ENCODE measurements around the gene PAN3.
"Not testable (repeated sequence)": the region's sequence is repeated elsewhere in the genome, so short reads cannot be mapped to it uniquely, and the experiment has no call there.

The PAN3 gene

DNA sequence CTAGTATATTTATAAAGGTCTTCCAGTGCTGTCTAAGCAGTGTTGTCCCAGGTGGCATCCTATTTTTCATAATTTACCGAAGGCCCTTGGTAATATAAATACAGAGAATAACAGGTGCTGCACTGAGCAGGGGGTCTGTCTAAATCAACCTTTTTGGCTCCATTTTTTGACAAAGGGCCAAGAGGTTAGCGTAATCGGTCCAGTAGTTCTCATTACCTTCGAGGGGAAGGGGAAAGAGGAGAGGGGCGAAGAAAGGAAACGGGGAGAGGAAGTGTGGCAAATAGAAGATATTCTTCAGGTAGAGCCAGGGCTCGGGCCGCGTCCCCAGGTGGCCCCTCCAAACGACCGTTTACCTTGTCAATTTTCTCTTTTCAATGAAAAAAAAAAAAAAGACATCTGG, 749 bp upstream of the PAN3 start:
- no peak for DNase-seq

DNA sequence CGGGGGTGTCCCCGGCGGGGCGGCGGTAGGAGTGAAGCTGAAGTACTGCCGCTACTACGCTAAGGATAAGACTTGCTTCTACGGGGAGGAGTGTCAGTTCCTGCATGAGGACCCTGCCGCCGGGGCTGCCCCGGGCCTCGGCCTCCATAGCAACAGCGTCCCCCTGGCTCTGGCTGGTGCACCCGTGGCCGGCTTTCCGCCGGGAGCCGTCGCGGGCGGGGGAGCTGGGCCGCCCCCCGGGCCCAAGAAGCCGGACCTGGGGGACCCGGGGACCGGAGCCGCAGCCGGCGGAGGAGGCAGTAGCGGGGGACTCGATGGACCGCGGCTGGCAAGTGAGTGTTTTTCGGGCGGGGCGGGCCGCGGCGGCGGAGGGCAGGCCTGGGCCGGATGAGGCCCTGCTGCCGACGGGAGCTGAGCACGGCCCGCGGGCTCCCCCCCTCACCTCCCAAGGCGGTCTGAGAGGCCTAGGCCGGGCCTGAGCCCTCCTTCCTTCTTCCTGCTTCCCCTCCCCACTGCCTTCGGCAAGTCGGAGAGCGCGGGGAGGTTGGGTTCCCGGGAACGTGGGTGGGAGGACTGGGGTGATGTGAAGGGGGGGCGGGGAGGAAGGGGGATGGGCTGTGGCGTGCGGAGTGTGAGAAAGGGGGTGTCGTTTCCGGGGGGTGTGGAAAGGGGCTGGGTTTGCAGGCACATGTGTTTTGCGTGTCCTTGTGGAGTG, 568 bp downstream of the PAN3 start:
- DNase-seq = peak; percentile 83 to 97 (median 88)

DNA sequence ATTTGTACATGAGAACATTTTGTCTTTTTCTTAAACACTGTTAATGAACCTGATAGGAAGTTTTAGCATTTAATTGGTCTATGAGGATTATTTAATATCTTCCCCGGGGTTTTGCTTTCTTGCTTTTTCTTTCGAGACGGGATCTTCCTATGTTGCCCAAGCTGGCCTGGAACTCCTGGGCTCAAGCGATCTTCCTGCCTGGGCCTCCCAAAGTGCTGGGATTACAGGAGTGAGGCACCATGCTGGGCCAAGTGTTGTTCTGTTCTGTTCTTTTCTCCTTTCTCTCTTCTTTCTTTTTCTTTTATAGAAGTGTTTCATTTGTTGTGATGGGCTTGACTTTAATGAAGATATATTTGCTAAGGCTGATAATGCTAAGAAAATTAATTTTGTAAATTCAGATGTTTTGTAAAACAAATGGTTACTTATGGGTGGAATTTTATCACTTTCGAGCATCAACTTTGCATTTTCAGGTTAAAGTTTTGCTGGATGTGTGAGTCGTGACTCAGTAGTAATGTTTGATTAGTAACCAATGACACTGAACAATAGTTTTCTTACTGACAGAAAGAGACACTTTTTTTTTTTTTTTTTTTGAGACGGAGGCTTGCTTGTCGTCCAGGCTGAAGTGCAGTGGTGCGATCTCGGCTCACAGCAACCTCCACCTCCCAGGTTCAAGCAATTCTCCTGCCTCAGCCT, 2.2 kb downstream of the PAN3 start:
- no peak for DNase-seq

DNA sequence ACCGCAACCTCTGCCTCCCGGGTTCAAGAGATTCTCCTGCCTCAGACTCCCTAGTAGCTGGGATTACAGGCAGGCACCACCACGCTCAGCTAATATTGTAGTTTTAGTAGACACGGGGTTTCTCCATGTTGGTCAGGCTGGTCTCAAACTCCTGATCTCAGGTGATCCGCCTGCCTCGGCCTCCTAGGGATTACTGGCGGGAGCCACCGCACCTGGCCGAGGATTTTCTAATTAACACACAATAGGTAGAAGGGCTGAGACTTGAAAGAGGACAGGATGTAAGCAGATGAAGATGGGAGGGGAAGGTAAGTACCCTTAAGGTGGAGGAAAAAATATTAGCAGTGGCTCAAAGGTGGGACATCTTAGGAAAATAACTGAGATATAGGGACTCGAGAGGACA, 3.2 kb downstream of the PAN3 start:
- DNase-seq = not testable (repeated sequence)

DNA sequence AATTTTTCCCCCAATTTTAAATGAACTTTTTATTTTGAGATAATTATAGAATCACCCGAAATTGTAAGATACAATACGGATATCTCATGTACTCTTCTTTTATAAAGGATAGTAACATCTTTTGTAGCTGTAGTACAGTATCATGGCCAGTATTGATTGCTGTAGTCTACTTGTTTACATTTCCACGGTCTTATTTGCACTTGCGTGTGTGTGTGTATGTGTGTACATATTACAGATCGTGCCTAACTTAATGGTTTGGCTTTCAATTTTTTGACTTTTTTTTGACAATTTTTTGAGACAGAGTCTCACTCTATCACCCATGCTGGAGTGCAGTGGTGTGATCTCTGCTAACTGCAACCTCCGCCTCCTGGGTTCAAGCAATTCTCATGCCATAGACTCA, 6.7 kb downstream of the PAN3 start:
- DNase-seq = no peak

DNA sequence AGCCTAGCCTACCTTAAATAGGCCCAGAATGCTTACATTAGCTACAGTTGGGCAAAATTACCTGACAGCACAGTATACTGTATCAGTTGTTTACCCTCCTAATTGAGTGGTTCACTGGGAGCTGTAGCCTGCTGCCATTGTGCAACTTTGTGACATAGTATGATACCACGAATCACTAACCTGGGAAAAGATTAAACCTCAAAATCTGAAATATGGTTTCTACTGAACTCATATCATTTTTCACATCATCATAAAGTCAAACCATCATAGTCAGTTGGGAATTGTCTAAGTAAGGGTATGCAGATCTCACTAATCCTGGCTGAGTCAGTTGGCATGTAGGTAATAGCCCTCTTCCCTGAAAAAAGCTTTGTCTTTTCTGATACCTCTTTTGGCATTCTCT, 9.2 kb downstream of the PAN3 start:
- DNase-seq = no peak

DNA sequence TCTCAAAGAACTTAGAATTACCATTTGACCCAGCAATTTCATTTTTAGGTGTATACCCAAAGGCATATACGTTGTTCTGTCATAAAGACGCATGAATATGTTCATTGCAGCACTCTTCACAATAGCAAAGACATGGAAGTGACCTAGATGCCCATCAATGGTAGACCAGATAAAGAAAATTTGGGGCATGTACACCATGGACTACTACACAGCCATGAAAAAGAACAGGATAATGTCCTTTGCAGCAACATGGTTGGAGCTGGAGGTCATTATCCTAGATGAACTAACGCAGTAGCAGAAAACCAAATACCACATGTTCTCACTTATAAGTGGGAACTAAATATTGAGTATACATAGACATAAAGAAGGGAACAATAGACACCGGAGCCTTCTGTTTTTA, 20.7 kb downstream of the PAN3 start:
- DNase-seq = no peak

DNA sequence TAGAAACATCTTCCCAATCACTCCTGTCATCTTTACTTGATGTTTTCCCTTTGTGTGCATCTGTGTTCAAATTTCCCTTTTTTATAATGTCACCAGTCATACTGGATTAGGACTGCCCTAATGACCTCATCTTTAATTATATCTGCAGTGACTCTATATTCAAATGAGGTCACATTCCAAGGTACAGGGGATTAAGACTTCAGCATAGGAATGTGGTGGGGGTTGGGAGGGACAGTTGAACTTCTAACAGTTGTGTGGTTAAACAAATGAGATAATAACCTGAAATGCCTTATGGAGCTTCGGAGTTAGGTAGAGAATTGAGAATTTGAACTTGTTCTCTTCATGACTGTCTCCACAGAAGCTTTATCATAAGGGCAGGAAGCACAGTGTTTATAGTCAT, 23.0 kb downstream of the PAN3 start:
- no peak for DNase-seq

DNA sequence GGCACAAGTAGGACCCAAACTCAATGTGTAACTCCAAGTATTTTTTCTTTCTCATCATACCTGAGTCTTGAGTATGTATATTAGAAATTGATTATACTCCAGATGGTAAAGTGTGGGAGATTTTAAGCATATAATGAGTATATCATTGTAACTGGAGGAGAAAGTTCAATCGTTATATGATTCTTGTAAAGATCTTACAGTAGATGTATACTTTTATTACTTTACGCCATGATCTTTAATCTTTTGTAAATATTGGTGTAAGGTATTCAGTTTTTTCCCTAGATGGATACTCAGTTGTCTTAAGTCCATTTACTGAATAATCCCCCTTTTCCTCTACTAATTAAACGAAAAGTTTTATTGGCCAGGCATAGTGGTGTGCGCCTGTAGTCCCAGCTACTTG, 25.2 kb downstream of the PAN3 start:
- no peak for DNase-seq

DNA sequence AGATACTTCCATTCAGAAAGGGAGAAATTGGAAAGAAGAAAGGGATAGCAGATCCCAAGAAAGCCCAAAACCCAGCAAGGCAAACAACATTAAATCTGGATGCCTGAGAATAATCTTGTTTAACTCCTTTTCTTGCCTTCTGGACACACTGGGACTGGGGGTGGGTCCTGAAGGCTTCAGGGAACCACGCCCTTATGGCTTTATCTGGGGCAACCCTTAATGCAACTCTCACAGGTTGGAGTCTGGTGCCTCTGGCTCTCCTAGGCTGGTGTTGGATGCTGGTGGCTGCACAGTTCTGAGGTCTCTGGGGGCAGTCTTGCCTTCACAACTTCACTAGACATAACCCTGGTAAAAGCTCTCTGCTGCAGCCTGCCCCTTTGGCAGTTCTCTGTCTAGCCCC, 27.9 kb downstream of the PAN3 start:
- no peak for DNase-seq

DNA sequence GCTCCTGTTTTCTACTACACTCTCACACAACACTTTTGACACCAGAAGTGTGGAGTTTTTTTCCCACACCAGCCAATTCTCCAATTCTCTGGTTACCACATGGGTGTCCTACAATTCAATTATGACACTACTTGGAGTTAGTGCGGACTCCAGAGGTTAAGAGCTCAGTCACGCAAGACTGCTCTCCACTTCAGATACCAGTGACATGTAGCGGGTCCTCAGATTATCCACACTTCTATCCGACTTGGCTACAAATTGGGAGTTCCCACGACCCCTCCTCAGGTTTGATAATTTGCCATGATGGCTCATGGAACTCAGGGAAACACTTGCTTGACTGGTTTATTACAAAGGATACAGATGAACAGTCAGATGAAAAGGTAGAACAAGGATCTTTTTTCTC, 32.9 kb downstream of the PAN3 start:
- no peak for DNase-seq

DNA sequence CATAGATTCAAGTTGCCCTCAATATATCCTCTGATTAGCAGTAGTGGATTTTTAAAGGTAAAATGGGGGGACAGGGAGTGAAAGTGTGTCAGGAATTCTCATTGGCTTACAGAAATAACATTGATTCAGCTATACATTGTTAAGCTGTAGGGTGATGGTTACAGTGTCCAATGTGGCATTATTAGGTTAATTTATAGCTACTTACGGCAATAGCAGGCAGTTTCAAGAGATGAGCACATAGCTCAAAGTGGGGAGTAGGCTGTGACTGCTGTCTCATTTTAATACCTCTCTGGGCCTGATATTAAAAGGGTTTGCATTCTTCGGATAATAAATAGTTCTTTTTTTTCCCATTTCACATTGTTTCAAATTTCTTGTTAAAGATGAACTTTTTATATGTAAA, 34.6 kb downstream of the PAN3 start:
- DNase-seq = no peak

DNA sequence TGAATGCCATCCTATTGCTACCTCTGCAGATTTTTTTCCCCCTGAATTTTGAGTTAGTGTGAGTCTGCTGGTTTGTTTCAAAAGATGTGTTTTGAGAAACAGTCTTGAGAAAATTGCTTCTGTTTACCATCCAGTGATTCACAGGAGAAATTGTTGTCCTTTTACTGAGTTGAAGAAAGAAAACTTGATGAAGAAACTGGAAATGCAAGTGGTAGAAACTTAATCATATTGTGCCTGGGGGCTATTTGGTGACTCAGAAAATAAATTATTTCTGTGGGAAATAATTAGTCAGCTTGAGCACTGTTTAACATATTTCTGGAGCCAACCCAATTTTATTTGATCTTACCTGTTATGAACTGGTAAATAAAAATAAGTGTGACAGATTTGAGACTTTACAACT, 35.4 kb downstream of the PAN3 start:
- DNase-seq = no peak

DNA sequence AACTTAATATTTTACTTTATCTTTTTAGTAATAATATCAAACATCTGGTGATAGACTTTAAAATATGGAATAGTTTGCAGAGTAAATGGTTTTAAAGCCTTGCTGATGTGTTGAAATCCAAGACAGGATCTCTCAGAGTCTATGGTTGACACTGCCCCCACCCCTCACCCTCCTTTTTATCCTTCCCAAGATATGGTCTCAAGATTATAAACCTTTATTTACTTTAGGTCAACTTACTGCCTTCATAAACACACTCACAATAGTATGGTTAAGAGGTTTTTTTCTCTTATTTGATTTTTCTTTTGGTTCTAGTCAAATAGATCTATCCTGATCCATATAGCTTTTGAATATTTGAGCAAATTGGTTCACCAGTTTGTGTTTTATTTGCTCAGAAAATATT, 39.0 kb downstream of the PAN3 start:
- no peak for DNase-seq

DNA sequence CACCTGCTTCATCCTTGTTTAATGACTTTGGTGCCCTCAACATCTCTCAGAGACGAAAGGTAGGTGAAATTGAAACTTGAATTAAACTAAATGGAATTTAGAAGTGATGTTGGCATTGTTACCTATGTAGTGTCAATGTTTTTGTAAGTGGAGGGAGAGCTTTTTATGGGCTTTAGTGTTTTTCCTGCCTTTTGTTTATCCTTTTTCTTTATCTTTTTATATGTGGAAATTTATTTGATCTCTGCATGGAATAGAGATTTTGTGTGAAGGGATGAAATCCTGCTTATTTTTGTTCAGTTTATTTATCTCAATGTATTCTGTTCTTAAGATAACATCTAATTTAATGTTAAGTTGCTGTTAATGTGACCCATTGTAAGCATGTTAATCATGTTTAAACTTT, 39.5 kb downstream of the PAN3 start:
- DNase-seq = no peak

DNA sequence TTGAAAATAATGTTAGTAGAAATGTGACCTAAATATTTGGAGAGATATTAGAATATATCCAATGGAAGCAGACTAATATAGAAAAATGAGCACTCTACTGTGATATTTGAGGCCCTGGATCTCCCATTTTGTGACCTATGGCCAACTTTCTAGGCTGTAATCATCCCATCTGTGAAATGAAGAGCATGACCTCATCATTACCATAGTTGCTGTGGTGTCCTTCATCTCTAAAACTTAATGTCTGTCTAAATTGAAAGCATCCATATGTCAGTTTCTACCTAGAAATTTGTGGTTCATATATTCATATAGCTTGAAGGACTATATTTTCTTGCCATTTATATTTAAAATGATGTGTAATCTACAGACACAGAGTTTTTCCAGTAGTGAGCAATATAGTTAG, 41.6 kb downstream of the PAN3 start:
- DNase-seq = no peak

DNA sequence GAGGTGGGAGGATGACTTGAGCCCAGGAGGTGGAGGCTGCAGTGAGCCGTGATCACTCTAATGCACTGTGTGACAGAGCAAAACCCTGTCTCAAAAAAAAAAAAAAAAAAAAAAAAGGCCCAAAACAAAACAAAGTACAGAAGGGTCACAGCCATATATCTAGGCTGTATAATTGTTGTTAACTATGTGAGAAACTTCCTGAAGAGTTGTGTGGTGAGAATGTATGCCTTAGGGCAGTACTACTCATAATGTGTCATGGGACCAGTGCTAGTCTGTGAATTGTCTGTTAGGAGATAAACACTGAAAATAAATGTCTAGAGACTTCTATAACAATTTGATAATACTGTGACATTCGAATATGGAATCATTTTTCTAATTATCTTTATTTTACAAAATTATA, 43.1 kb downstream of the PAN3 start:
- no peak for DNase-seq

DNA sequence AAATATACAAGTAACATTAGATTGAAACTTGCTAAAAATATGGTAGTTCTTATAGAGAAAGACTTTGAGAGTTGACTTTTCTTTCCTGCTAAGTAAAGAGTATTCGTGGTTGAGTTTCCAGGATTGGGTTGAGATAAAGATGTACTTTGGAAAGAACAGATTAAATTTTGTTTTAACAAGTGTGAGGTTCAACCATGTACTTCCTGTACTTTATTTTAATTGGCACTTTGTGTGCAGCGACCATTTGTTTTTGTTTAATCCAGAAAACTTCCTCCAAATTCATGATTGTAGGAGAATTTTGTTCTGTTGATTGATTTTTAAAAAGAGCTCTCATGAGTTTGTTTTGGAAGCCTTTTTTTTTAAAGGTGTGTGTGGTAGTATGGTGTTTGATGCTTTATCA, 46.9 kb downstream of the PAN3 start:
- no peak for DNase-seq

DNA sequence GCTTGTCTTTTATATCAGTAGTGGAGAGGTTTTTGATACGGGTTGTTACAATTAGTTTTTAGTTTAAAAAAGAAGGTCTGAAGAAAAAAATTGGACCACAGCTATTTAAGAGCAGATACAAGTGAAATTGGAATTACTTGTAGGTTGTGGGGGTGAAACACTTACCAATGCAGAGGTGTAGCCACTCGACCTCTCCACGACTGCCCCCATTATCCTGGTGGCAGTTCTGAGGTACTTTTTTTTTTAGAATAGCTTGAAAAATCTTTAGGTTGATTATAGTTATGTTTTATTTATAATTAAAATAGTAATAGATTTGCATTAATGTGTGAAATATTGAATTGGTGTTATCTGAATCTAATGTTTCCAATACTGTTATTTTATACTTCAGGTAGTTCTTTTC, 60.7 kb downstream of the PAN3 start:
- no peak for DNase-seq

DNA sequence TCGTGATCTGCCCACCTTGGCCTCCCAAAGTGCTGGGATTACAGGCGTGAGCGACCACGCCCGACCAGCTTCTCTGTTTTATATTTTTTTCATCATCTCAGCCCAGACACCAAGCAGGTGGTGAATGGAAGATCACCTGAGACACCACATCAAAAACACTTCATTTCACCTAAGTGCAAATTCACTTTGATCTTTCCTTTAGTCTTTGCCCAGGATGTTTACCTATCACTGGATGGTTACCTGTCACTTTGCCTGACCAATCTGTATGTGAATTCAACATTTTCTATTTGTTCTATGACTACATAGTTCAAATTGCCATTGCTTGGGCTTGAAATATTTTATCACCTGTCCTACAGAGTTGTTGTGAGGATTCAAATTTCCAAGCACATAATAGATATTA, 65.7 kb downstream of the PAN3 start:
- no peak for DNase-seq

DNA sequence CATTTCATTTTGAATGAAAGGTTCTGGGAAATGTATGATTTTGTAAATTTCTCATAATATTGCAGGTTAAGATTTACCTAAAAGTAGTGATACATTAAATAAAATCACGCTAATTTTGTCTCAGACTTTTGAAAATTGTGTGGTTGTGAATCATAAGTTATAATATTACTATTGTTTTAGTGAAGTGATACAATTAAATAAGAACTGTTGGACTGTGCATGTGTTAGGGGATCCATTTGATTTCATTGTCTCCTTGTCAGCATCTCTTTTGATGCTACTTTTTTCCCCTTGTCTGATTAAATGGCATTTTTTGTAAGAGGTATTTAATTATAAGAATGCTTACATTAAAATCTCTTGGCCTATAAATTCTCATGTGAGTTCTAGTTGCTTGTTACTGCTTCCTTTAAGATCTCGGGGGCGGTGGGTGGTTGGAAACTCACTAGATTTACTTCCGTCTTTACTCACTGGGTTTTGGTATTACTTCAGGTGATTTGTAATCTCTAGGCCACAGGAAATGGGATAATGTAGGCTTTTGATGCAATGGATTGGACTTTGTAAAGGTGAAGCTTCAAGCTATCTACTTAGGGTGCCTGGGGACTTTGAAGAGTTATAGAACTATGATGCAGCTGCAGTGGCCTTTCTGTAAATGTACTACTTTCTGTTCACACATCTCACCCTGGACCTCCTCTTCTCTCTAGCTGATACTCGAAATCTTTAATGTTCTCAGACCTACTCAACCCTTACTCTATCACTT, 66.5 kb downstream of the PAN3 start:
- no peak for DNase-seq

DNA sequence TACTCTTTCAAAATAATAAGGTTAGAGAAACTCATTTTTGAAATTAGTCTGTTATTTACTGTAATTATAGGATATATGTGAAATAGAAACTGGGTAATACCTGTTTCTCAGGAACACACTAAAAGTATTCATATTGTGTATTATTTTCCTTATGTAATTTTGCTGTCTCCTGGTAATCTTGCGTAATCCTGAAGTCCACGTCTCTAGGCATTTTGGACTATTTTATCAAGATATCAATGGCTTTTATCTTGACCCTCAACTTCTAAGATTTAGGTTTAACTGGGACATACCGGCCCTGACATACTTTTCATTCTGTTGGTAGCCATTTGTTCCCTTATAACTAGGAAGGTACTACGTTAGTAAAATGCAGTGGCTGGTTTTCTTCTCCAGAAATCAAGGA, 80.3 kb downstream of the PAN3 start:
- DNase-seq = no peak

DNA sequence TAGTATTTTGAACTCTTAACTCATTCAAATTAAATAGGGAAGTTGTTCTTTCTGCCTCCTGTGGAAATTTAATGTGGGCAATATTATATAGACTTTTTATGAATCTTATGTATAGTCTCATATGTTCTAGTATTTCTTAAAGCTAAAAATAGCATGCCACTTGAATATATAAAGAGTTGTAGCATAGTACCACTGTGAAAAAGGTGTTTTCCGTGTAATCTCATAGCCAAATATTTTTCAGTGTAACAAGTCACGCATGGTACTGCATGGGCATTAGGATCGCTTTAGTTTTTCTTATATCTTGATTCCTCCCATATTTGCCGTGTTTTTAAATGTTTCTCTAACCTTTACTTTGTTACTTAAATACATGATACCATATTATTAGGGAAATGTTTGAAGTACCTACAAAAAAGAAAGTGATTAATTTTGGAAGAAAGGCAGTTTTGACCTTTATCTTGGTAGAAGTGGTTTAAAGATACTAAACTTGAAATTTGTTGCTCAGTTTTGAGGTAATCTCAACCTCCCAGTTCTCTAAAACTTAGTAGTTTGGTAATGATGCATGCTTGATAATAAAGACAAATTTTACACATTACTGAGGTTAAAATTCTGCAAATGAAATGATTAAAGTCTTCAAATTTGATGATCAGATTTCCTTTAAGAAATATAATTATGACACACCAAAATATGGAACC, 81.2 kb downstream of the PAN3 start:
- no peak for DNase-seq

DNA sequence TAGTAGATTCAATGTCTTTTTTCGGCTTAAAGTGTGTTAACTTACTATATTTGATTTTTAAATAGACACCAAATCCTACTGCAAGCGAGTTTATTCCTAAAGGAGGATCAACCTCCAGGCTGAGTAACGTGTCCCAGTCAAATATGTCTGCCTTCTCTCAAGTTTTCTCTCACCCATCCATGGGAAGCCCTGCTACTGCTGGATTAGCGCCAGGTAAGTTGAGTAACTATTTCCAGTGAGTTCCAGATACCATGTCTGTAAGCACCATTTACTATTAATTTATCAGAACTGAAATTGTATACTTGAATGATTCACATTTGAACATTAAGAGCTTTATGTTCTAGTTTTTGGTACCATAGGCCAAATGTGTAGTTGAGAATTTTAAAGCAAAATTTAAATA, 81.8 kb downstream of the PAN3 start:
- DNase-seq = no peak

All from stimulated activated naive CD4-positive, alpha-beta T cell (primary cell).